HEK293 (cell line): ENCODE results near the gene FOXB1.

ENCODE experiments used
- ZFP41 ChIP-seq: fragments of 450-650 bp; formaldehyde crosslinking; IDR thresholded peaks from 2 replicates; pipeline ENCODE4 v1.5.1; 2016; ENCODE audit warnings: missing biosample characterization, missing genetic modification characterization, borderline replicate concordance
- ZNF184 ChIP-seq: fragments of 450-650 bp; IDR thresholded peaks from 2 replicates; pipeline ENCODE4 v1.5.1; 2018; ENCODE audit warnings: missing biosample characterization, mild to moderate bottlenecking, missing genetic modification characterization
- ZNF394 ChIP-seq: fragments of 450-650 bp; formaldehyde crosslinking; IDR thresholded peaks from 2 replicates; pipeline ENCODE4 v1.5.1; 2016; ENCODE audit warnings: missing biosample characterization, missing genetic modification characterization, mild to moderate bottlenecking, moderate library complexity, borderline replicate concordance
- TF ChIP-seq, protein P1 (sequence below): fragments of 450-650 bp; formaldehyde crosslinking; conservative IDR thresholded peaks from 2 replicates; pipeline ENCODE4 v1.5.1; 2016; ENCODE audit warnings: low read depth, missing biosample characterization, missing genetic modification characterization

DNA sequence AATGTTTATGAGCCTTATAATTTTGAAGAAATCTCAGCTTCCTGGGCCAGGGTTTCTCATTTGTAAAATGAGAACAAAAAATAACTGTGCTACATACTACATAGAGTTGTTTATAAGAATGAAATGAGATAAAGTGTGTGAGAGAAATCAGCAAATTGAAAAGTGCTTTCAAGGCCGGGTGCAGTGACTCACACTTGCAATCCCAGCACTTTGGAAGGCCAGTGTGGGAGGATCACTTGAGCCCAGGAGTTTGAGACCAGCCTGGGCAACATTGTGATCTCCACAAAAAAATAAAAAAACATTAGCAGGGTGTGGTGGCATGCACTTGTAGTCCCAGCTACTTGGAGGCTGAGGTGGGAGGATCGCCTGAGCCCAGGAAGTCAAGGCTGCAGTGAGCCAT, 22.4 kb downstream of the FOXB1 start:
- TF ChIP-seq ZFP41 (tag by site-specific recombination) (no peak), ZNF184 (no peak), ZNF394 (no peak)
- TF ChIP-seq, protein P1, sequence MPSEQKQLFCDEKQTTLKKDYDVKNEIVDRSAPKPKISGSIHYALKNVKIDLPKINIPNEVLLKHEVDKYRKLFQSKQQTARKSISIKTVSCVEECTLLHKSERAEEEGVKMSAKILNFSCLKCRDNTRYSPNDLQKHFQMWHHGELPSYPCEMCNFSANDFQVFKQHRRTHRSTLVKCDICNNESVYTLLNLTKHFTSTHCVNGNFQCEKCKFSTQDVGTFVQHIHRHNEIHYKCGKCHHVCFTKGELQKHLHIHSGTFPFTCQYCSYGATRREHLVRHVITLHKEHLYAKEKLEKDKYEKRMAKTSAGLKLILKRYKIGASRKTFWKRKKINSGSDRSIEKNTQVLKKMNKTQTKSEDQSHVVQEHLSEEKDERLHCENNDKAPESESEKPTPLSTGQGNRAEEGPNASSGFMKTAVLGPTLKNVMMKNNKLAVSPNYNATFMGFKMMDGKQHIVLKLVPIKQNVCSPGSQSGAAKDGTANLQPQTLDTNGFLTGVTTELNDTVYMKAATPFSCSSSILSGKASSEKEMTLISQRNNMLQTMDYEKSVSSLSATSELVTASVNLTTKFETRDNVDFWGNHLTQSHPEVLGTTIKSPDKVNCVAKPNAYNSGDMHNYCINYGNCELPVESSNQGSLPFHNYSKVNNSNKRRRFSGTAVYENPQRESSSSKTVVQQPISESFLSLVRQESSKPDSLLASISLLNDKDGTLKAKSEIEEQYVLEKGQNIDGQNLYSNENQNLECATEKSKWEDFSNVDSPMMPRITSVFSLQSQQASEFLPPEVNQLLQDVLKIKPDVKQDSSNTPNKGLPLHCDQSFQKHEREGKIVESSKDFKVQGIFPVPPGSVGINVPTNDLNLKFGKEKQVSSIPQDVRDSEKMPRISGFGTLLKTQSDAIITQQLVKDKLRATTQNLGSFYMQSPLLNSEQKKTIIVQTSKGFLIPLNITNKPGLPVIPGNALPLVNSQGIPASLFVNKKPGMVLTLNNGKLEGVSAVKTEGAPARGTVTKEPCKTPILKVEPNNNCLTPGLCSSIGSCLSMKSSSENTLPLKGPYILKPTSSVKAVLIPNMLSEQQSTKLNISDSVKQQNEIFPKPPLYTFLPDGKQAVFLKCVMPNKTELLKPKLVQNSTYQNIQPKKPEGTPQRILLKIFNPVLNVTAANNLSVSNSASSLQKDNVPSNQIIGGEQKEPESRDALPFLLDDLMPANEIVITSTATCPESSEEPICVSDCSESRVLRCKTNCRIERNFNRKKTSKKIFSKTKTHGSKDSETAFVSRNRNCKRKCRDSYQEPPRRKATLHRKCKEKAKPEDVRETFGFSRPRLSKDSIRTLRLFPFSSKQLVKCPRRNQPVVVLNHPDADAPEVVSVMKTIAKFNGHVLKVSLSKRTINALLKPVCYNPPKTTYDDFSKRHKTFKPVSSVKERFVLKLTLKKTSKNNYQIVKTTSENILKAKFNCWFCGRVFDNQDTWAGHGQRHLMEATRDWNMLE (tag by site-specific recombination), result no peak
